ENCODE data around the gene SREBF2. TPM values are rescaled to one million over a fixed set of nuclear protein-coding genes. Genes with fewer than 3 reads are reported as not detected.

Gene SREBF2
- total and polyA plus RNA-seq, 2 of the 8 experiments (the other 6 are each of a cell fraction or from before 2014, with no cell fraction given), result 125 to 144 TPM

GRCh38 chr22:41847300-41847699 is 14.4 kb downstream of the SREBF2 start (continued):
- no peak for TF ChIP-seq POU5F1 (IDR thresholded peaks at IDR 0.05; ENCODE audit: low read depth, low read length)
- no peak for TF ChIP-seq PHF8 (conservative IDR thresholded peaks at IDR 0.05; ENCODE audit: low read depth, low read length)
- TF ChIP-seq NANOG (IDR thresholded peaks at IDR 0.05; ENCODE audit: insufficient read depth, low read depth, low read length, poor library complexity, severe bottlenecking), result no peak
- TF ChIP-seq JUND (IDR thresholded peaks at IDR 0.05; ENCODE audit: low read length), result no peak

Data from H1 (cell line).